Heart left ventricle (tissue), 13 donors: Measurements from ENCODE around the gene NECAB2.

Source experiments
- POLR2A ChIP-seq, 2 donors: fragments of 450-650 bp; IDR thresholded peaks; one replicate each; pipeline ENCODE4 v1.6.1; 2017; ENCODE audit warnings: antibody characterized with exemption in 2 of 2, mild to moderate bottlenecking in 2 of 2, moderate library complexity in 2 of 2
- TF ChIP-seq, protein P1 (sequence below), 12 donors: fragments of 200-600 bp; sonication (generic) in 4 of 12; IDR thresholded peaks; one replicate each; pipeline versions ENCODE4 v1.5.0 to v1.8.0; 2018 to 2022; ENCODE audit warnings: antibody characterized with exemption in 12 of 12, mild to moderate bottlenecking in 5 of 12
- donor health status: ischemic (EF 13 %, LVEDD 7.1; RV severe dilation, severe dysfunction).
- donor health status: DM: no; HTN: yes; CAD: no.
- donor health status: DM: no; HTN: no; CAD: no.
- donor health status: ischemic (EF 25% LVEDD 6.9; RV normal size, moderate dysfunction).
- donor health status: ischemic (EF 25% LVEDD 5.7; RV mildly dilated, moderate dysfunction).
- donor health status: ischemic (EF 35%, LVEDD 5.7; RV mildly dilated, moderate dysfunction).
- donor health status: nonischemic (EF 11% LVEDD 7.7; RV severe dilation, severe dysfunction).
- donor health status: DM: yes; HTN: yes; CAD: no.
- donor health status: PGD.
- donor health status: ischemic (EF 29% LVEDD 5.4; RV normal size, mild dysfunction).
- donor health status: nonischemic (EF 23%, LVEDD 6.1; RV moderate dilation, normal function).

DNA sequence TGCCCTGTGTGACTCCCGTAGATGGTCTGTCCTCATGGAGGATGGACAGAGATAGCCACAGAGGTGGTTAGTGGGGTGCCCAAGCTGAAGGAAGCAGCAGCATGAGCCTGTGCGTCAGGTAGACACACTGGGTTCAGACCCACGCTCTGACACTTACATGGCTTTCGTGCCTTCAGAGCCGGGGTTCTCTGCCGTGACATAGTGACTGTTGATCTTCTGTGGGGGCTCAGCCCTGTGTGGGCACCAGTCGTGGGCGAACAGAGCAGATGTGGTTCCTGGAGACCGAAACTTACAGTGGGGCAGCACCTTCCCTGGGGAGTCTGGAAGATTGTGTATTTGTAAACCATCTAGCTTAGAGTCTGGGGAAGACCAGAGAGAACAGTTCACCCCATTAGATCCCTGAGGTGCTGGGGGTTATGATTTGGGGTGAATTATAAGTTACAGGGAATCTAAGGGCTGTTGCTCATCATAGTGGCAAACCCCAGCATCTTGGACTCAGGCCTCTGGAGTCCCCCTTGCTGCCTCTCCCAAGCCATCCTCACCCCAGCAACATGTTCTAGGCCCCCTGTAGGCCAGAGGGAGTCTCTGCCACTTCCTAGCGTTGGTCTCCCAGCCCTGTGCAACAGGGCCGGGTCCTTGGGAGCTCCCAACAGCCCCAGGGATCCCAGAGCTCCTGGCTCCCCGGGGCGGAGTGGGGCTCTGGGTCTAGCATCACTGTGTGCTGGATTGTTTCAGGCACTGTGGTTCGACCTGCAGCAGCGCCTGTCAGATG is 28.6 kb downstream of the NECAB2 start:
- TF ChIP-seq POLR2A (IDR thresholded peaks at IDR 0.05) = no peak
- TF ChIP-seq, protein P1, sequence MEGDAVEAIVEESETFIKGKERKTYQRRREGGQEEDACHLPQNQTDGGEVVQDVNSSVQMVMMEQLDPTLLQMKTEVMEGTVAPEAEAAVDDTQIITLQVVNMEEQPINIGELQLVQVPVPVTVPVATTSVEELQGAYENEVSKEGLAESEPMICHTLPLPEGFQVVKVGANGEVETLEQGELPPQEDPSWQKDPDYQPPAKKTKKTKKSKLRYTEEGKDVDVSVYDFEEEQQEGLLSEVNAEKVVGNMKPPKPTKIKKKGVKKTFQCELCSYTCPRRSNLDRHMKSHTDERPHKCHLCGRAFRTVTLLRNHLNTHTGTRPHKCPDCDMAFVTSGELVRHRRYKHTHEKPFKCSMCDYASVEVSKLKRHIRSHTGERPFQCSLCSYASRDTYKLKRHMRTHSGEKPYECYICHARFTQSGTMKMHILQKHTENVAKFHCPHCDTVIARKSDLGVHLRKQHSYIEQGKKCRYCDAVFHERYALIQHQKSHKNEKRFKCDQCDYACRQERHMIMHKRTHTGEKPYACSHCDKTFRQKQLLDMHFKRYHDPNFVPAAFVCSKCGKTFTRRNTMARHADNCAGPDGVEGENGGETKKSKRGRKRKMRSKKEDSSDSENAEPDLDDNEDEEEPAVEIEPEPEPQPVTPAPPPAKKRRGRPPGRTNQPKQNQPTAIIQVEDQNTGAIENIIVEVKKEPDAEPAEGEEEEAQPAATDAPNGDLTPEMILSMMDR (IDR thresholded peaks at IDR 0.05) = no peak
